PFSK-1 (cell line): ENCODE measurements around the gene GH2.

Experiments
- FOXP2 ChIP-seq: optimal IDR thresholded peaks from 2 replicates; pipeline ENCODE3; 2011; ENCODE audit warnings: borderline replicate concordance, control low read depth, inconsistent platforms; ENCODE audit not compliant: insufficient read depth; ENCODE audit errors: extremely low read length, extremely low read depth
- POLR2AphosphoS5 ChIP-seq: IDR thresholded peaks from 2 replicates; pipeline ENCODE4 v1.6.1; 2012; ENCODE audit warnings: low read depth, mild to moderate bottlenecking, control low read depth, low read length, moderate library complexity
- REST ChIP-seq, 2 experiments: IDR thresholded peaks; 2 replicates each; pipeline versions ENCODE4 v1.6.1 to v1.8.0; 2011 to 2012; ENCODE audit warnings: low read depth in 2 of 2, low read length in 2 of 2, control low read depth in 1 of 2, inconsistent platforms in 1 of 2, mild to moderate bottlenecking in 1 of 2, moderate library complexity in 1 of 2; ENCODE audit not compliant: insufficient read depth in 1 of 2
- SIN3A ChIP-seq: IDR thresholded peaks from 2 replicates; pipeline ENCODE4 v1.6.1; 2012; ENCODE audit warnings: mild to moderate bottlenecking, low read length, moderate library complexity, borderline replicate concordance; ENCODE audit not compliant: insufficient read depth
- TAF1 ChIP-seq: IDR thresholded peaks from 2 replicates; pipeline ENCODE4 v1.6.1; 2012; ENCODE audit warnings: low read length, control low read depth, borderline replicate concordance; ENCODE audit not compliant: insufficient read depth

Gene GH2

DNA sequence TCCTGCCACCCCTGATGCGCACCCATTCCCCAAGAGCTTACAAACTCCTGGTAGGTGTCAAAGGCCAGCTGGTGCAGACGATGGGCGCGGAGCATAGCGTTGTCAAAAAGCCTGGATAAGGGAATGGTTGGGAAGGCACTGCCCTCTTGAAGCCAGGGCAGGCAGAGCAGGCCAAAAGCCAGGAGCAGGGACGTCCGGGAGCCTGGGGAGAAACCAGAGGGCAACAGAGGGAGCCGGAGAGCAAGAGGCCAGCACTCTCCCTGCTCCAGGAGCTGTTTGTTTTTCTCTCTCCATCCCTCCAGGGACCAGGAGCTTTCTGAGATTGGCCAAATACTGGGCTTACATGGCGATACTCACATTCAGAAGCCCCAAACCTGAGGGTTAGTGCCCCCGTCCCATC, 36.6 kb upstream of the GH2 start:
- TF ChIP-seq POLR2AphosphoS5 (no peak), SIN3A (no peak), FOXP2 (no peak), TAF1 (no peak), REST (IDR thresholded peaks at IDR 0.05; ENCODE audit: insufficient read depth in 1 of 2, low read depth in 2 of 2, low read length in 2 of 2) (no peak)

DNA sequence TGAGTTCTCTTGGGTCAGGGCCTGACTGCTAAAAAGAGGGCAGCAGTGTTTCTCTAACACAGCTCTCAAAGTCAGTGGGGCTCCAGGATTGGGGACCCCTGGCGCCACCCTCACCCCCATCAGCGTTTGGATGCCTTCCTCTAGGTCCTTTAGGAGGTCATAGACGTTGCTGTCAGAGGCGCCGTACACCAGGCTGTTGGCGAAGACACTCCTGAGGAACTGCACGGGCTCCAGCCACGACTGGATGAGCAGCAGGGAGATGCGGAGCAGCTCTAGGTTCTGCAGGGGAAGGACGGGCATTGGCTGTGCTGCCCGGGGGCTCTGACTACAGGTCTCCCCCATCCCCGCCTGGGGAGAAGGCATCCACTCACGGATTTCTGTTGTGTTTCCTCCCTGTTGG, 35.9 kb upstream of the GH2 start:
- TF ChIP-seq SIN3A: no peak
- no peak for TF ChIP-seq FOXP2

- TF ChIP-seq TAF1 (no peak), FOXP2 (no peak), POLR2AphosphoS5 (no peak)
These were observed 34.9 kb upstream of the GH2 start for GRCh38 chr17:63916566-63917185.

DNA sequence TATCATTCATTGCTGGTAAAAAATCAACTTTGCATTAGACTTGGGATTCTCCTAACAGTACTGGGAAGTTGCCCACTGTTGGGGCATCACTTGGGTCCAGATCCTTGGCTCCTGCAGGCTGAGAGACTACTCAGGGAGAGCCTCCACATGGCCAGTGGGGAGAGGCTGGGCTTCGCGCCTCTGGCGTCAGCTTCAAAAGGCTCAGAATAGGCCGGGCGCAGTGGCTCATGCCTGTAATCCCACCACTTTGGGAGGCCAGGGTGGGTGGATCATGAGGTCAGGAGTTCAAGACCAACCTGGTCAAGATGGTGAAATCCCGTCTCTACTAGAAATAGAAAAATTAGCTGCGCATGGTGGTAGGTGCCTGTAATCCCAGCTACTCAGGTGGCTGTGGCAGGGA, 32.7 kb upstream of the GH2 start:
- TF ChIP-seq SIN3A (no peak), FOXP2 (no peak), REST (IDR thresholded peaks at IDR 0.05; ENCODE audit: insufficient read depth in 1 of 2, low read depth in 2 of 2, low read length in 2 of 2) (no peak), POLR2AphosphoS5 (no peak), TAF1 (no peak)

GRCh38 chr17:63911657-63912100, 29.9 kb upstream of the GH2 start:
- no peak for TF ChIP-seq POLR2AphosphoS5
- no peak for TF ChIP-seq FOXP2
- TF ChIP-seq REST (IDR thresholded peaks at IDR 0.05; ENCODE audit: insufficient read depth in 1 of 2, low read depth in 2 of 2, low read length in 2 of 2): no peak
- no peak for TF ChIP-seq SIN3A
- no peak for TF ChIP-seq TAF1

- no peak for TF ChIP-seq TAF1
- TF ChIP-seq SIN3A: no peak
- no peak for TF ChIP-seq POLR2AphosphoS5
- TF ChIP-seq FOXP2: no peak
- no peak for TF ChIP-seq REST (IDR thresholded peaks at IDR 0.05; ENCODE audit: insufficient read depth in 1 of 2, low read depth in 2 of 2, low read length in 2 of 2)
These were observed 29.4 kb upstream of the GH2 start, which contains the start of gene CSHL1 for GRCh38 chr17:63911041-63911635. Gene CSHL1 (minus strand): TSS chr17:63911258. CDS start chr17:63911196, 62 bp downstream.
